Neural cell (in vitro differentiated cells): ENCODE measurements around the gene CDH4. TPM values are rescaled to one million over a fixed set of nuclear protein-coding genes. Genes with fewer than 3 reads are reported as not detected.

ENCODE experiments used
- H2AFZ ChIP-seq: fragments of 200-600, 300-800 bp; sonication (generic), shearing (Covaris generic); 2 replicates; pipeline ENCODE4 v1.6.0; 2014; ENCODE audit warnings: low read depth, mild to moderate bottlenecking, antibody characterized with exemption, low read length, moderate library complexity
- H3F3A ChIP-seq: fragments of 200-600 bp; shearing (Covaris generic); 2 replicates; pipeline ENCODE4 v1.6.1; 2016; ENCODE audit warnings: mild to moderate bottlenecking, moderate library complexity, mixed read lengths, antibody characterized with exemption, low read length; ENCODE audit not compliant: insufficient read depth, poor library complexity, severe bottlenecking
- H3K27ac ChIP-seq: fragments of 200-600, 300-800 bp; sonication (generic), shearing (Covaris generic); 2 replicates; pipeline ENCODE4 v1.5.1; 2014; ENCODE audit warnings: mild to moderate bottlenecking, low read length, moderate library complexity
- H3K27me3 ChIP-seq: fragments of 300-800, 200-600 bp; sonication (generic), shearing (Covaris generic); 2 replicates; pipeline ENCODE4 v1.6.0; 2014; ENCODE audit warnings: mild to moderate bottlenecking, low read depth, low read length, moderate library complexity; ENCODE audit not compliant: insufficient read depth
- H3K36me3 ChIP-seq: fragments of 300-800, 200-600 bp; sonication (generic), shearing (Covaris generic); 2 replicates; pipeline ENCODE4 v1.5.1; 2014; ENCODE audit warnings: mild to moderate bottlenecking, antibody characterized with exemption, low read length, moderate library complexity; ENCODE audit not compliant: insufficient read depth
- H3K4me2 ChIP-seq: fragments of 300-800, 200-600 bp; sonication (generic), shearing (Covaris generic); 2 replicates; pipeline ENCODE4 v1.6.0; 2014; ENCODE audit warnings: mild to moderate bottlenecking, low read length
- H3K4me3 ChIP-seq: fragments of 300-800, 200-600 bp; sonication (generic), shearing (Covaris generic); 2 replicates; pipeline ENCODE4 v1.5.1; 2014; ENCODE audit warnings: mild to moderate bottlenecking, low read length, moderate library complexity
- H3K79me2 ChIP-seq: fragments of 200-600 bp; shearing (Covaris generic); replicated peaks from 2 replicates; pipeline ENCODE4 v1.6.0; 2014; ENCODE audit warnings: mild to moderate bottlenecking, low read length, moderate library complexity; ENCODE audit not compliant: insufficient read depth
- H3K9ac ChIP-seq: fragments of 300-800, 200-600 bp; sonication (generic), shearing (Covaris generic); 2 replicates; pipeline ENCODE4 v1.6.1; 2016; ENCODE audit warnings: mild to moderate bottlenecking, low read length, mixed read lengths
- H3K9me2 ChIP-seq: fragments of 200-600 bp; shearing (Covaris generic); 2 replicates; pipeline ENCODE4 v1.6.1; 2016; ENCODE audit warnings: mild to moderate bottlenecking, low read length, mixed read lengths; ENCODE audit not compliant: insufficient read depth
- H3K9me3 ChIP-seq: fragments of 200-600, 300-800 bp; sonication (generic), shearing (Covaris generic); 2 replicates; pipeline ENCODE4 v1.6.1; 2016; ENCODE audit warnings: mild to moderate bottlenecking, mixed run types, low read length, moderate library complexity, mixed read lengths
- H4K20me1 ChIP-seq: fragments of 200-600 bp; shearing (Covaris generic); 2 replicates; pipeline ENCODE4 v1.6.1; 2016; ENCODE audit warnings: mild to moderate bottlenecking, mixed run types; ENCODE audit not compliant: insufficient read depth
- CTCF ChIP-seq: fragments of 450-650 bp; IDR thresholded peaks from 2 replicates; pipeline ENCODE4 v1.5.1; 2014; ENCODE audit warnings: antibody characterized with exemption, mild to moderate bottlenecking, moderate library complexity; ENCODE audit not compliant: poor library complexity, severe bottlenecking
- EP300 ChIP-seq: fragments of 450-650 bp; conservative IDR thresholded peaks from 2 replicates; pipeline ENCODE4 v1.6.1; 2014; ENCODE audit warnings: antibody characterized with exemption, mild to moderate bottlenecking, moderate library complexity; ENCODE audit not compliant: poor library complexity, severe bottlenecking
- EZH2 ChIP-seq: fragments of 200-600, 300-800 bp; shearing (Covaris generic), sonication (generic); IDR thresholded peaks from 2 replicates; pipeline ENCODE4 v1.6.1; 2014; ENCODE audit warnings: antibody characterized with exemption, low read length, borderline replicate concordance, mild to moderate bottlenecking; ENCODE audit not compliant: insufficient read depth, poor library complexity, severe bottlenecking
- MXI1 ChIP-seq: fragments of 450-650 bp; conservative IDR thresholded peaks from 2 replicates; pipeline ENCODE4 v1.6.1; 2014; ENCODE audit warnings: antibody characterized with exemption, mild to moderate bottlenecking; ENCODE audit not compliant: poor library complexity, severe bottlenecking
- POLR2AphosphoS5 ChIP-seq: IDR thresholded peaks from 2 replicates; pipeline ENCODE4 v1.6.1; 2012
- RAD21 ChIP-seq: fragments of 450-650 bp; conservative IDR thresholded peaks from 2 replicates; pipeline ENCODE4 v1.6.1; 2014; ENCODE audit warnings: antibody characterized with exemption, mild to moderate bottlenecking, moderate library complexity
- SMC3 ChIP-seq: fragments of 450-650 bp; conservative IDR thresholded peaks from 2 replicates; pipeline ENCODE4 v1.6.1; 2014; ENCODE audit warnings: antibody characterized with exemption, mild to moderate bottlenecking, moderate library complexity; ENCODE audit not compliant: poor library complexity
- TAF1 ChIP-seq: IDR thresholded peaks from 2 replicates; pipeline ENCODE4 v1.6.1; 2012; ENCODE audit warnings: low read depth
- polyA plus RNA-seq: library from polyadenylated mRNA; depleted of rRNA; stranded (reverse); fragments of >200 nt; gene quantifications from 2 replicates; pipeline ENCODE4 v1.2.3, GENCODE V29; 2014
- TF ChIP-seq, protein P1 (sequence below): IDR thresholded peaks from 2 replicates; pipeline ENCODE4 v1.6.1; 2012; ENCODE audit warnings: borderline replicate concordance

The CDH4 gene
- polyA plus RNA-seq, 1 donor from 2014 or later: 24.6 TPM

DNA sequence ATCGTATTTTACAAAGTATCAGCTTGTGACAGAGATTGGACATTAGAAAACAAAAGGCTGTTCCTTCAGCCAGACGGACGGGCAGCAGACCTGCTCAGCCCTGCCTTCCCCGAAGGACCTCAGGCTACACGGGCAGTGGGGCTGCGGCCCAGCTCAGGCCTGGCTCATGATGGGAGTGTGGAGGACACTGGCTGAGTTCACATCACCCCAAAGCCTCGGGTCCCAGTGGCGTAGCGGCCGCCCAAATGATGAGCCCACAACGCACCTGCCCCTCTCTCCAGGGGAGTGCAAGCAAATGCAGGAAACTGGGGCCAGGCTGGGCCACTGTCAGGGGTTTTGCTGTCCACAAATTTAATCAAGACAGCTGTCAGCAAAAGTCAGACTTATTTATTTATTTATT is 456.8 kb downstream of the CDH4 start:
- no peak overlapping the region for H3K9ac ChIP-seq
- no peaks in the 10 kb centered on the region for H3K27me3 ChIP-seq
- no peaks in the 10 kb centered on the region for H4K20me1 ChIP-seq
- no peak overlapping the region for H3K4me3 ChIP-seq
- no peak overlapping the region for H2AFZ ChIP-seq
- no peak overlapping the region for H3K27ac ChIP-seq
- no peaks in the 10 kb centered on the region for H3K9me3 ChIP-seq
- H3K9me2 ChIP-seq: no peaks in the 10 kb centered on the region
- no peaks in the 10 kb centered on the region for H3K79me2 ChIP-seq
- no peaks in the 10 kb centered on the region for H3F3A ChIP-seq
- TF ChIP-seq SMC3: no peak
- TF ChIP-seq CTCF: no peak
- TF ChIP-seq EP300: no peak
- no peak for TF ChIP-seq TAF1
- no peak for TF ChIP-seq EZH2
- no peaks in the 10 kb centered on the region for H3K36me3 ChIP-seq
- no peak overlapping the region for H3K4me2 ChIP-seq

DNA sequence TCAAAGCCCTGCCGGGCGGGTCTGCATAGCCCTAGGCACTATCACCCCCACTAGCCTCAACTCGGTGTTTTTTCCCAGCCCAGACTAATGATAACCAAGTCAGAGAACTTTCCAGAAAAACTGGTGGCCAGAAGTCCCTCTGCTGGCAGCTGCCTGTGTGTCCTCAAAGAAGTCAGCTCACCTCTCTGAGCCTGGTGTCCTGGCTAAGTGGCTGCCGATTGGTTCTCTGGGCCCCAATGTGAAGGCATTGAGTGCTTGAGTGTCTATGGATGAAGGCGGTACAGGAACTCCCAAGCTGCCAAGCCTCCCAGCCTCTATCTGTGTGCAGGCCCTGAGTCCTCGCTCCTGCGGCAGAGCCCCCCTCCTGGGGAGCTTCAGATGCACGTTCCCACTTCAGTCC is 458.0 kb downstream of the CDH4 start:
- Histone ChIP-seq H3K4me2 (no peak overlapping the region), H3K36me3 (no peaks in the 10 kb centered on the region), H3K27ac (no peak overlapping the region), H4K20me1 (no peaks in the 10 kb centered on the region), H3K9me3 (no peaks in the 10 kb centered on the region), H3K27me3 (no peaks in the 10 kb centered on the region), H3K9ac (no peak overlapping the region), H3F3A (no peaks in the 10 kb centered on the region), H3K4me3 (no peak overlapping the region), H3K79me2 (no peaks in the 10 kb centered on the region), H3K9me2 (no peaks in the 10 kb centered on the region), H2AFZ (no peak overlapping the region)
- TF ChIP-seq, protein P1, sequence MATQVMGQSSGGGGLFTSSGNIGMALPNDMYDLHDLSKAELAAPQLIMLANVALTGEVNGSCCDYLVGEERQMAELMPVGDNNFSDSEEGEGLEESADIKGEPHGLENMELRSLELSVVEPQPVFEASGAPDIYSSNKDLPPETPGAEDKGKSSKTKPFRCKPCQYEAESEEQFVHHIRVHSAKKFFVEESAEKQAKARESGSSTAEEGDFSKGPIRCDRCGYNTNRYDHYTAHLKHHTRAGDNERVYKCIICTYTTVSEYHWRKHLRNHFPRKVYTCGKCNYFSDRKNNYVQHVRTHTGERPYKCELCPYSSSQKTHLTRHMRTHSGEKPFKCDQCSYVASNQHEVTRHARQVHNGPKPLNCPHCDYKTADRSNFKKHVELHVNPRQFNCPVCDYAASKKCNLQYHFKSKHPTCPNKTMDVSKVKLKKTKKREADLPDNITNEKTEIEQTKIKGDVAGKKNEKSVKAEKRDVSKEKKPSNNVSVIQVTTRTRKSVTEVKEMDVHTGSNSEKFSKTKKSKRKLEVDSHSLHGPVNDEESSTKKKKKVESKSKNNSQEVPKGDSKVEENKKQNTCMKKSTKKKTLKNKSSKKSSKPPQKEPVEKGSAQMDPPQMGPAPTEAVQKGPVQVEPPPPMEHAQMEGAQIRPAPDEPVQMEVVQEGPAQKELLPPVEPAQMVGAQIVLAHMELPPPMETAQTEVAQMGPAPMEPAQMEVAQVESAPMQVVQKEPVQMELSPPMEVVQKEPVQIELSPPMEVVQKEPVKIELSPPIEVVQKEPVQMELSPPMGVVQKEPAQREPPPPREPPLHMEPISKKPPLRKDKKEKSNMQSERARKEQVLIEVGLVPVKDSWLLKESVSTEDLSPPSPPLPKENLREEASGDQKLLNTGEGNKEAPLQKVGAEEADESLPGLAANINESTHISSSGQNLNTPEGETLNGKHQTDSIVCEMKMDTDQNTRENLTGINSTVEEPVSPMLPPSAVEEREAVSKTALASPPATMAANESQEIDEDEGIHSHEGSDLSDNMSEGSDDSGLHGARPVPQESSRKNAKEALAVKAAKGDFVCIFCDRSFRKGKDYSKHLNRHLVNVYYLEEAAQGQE: no peak
- TF ChIP-seq POLR2AphosphoS5 (no peak), MXI1 (no peak), RAD21 (no peak), SMC3 (no peak), EP300 (no peak), EZH2 (no peak), TAF1 (no peak), CTCF (no peak)
